NCI-H2227 (cell line): ENCODE results near the gene PKNOX2.

Source experiments
- DNase-seq: peaks from one replicate; lab custom pipeline; 2025; ENCODE audit not compliant: unreplicated experiment; lab: John Stamatoyannopoulos, UW

PKNOX2 gene

GRCh38 chr11:125333354-125334073 lies 169.0 kb downstream of the PKNOX2 start:
- DNase-seq: no peak

- no peak for DNase-seq
Observed at GRCh38 chr11:125335106-125335505, 170.6 kb downstream of the PKNOX2 start.

- DNase-seq: no peak
Observed at GRCh38 chr11:125337836-125338834, 173.6 kb downstream of the PKNOX2 start.

DNA sequence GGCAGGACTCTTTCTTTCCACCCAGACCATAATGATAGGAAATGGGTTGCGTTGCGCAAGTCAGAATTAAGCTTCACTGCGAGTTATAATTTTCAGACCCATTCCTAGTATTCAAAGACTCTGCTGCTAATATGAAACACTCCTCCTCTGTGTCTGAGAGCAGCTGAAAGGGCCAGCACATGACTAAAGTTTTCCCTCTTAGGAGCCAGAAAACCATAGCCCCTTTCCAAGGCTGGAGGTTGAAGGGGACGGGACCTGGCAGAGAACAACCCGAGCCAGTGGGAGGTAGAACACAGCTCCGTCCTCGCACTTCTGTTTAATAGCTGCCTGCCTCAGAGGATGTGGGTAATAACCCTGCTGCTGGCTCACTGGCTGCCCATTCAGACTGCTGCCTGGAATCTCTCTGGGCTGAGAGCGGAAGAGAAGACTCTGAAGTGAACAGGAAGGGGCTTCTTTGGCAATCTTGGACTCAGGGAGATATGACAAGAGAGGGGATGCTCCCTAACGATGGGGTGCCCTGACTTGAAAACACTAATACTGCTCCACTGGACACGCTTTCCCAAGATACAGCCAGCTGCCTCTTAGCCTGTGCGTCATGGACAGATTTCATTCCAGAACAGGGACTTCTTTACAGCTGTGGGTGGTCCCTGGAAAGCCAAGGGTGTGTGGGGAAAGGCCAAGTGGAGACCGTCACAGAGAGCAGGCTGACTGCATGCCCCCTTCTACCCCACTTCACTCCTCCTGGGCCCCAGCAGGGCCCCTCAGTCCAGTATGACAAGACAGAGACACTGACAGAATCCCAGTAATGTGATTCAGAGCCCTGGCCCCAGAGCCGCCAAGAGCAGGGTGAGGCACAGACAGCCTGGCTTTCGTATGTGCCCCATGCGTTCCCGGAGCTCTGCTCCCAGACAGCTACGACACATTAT lies 174.6 kb downstream of the PKNOX2 start:
- peak; percentile 27 for DNase-seq

- DNase-seq: no peak
Observed at GRCh38 chr11:125341676-125342075, 177.1 kb downstream of the PKNOX2 start.

DNA sequence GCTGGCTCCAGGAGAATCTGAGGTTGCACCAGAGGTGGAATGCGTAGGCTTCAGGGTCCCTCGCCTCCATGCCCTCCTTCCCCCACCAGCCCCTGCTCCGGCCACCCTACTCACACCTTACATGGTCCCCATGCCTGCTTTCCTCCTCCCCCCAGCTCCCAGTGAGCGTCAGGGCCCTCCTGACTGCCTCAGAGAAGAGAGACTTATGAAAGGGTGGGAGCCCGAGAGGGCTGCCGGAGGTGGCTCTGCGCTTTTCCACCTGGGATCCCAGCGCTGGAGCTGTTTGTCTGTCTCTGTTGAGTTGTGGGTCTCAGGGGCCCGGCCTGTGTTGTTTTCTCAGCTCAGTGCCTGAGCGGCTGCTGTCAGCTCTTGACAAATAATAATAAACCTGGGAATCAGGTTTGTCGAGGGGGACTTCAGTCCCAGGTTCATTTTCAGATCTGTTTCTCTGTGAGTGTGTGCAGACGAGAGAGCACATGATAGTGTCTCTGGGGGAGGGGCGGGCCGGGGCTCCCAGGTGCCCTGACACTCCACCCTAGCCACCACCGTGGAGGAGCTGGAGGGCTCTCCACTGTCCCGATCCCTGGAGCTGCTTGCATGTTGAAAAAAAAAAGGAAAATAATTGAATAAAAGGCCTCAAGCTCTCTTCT lies 177.9 kb downstream of the PKNOX2 start:
- no peak for DNase-seq

DNA sequence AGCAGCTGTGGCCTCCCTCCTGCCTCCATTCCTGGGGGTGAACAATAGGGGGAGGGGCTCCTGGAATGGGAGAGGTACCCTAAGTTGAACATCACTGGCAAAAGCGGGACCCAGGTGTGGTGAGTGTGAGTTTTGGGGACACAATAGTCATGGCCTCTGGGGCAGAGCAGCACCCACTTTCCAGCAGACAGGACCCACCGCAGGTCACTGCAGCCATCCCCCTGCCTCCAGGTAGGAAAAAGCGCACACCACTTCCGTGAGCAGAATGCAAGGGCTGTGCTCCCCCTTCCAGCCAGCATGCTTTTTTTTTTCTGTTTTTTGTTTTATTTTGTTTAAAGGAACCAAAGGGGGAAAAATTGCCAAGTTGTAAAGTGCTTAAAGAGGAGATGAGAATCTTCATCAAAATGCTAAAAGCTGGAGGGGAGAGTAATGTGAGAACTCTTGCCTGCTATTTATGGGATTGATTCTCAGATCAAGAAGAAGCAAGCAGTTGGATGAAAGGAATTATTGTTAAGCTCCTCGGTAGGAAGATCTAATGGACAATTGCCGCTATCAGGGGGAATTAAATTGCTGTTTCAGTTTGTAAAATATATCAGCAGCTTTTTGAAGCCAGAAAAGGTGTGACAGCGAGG lies 178.7 kb downstream of the PKNOX2 start:
- no peak for DNase-seq

DNA sequence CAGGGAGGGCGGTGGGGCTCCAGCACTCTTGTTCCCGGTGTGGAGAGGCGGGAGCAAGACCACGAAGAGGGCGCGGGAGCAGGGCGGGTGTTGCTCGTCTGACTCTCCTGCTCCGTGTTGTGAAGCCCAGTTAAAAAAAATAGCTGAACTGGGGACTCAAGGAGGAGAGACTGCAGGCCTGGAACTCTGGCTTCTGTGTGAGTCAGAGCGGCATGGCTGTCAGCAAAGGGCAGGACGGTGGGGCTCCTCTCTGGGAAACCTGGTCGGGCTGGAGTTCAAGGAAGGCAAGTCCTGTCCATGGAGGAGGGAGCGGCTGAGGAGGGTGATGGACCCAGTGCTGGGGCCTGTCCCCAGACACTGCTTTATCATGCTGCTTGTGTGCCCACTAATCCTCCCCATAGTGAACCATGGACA lies 179.2 kb downstream of the PKNOX2 start:
- peak; percentile 4 for DNase-seq

DNA sequence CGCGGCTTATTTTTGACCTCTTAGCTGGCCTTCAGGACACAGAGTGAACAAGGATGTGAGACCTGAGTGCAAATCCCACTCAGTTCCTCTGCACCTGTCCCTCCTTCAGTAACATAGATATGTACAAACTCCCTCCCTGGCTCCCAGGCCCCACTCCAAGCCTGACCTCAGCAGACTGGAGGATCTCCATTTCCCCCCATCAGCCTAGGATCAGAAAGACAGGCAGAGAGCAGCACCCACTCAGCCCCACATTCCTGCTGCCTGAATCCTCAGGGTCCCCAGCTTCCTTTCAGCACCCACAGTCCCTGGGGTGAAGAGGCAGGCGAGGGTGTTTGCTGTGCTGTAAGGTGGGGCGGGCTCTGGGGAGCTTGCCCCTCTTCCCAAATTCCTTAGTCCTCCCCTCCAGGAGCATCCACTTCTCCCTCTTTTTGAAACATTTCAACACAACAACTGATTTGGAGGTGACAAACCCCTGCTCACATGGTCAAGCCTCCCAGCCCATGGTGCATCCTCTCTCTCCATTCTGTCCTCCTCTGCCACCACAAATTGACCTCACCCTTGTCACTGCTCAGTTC lies 180.4 kb downstream of the PKNOX2 start:
- DNase-seq: no peak

GRCh38 chr11:125345421-125346178 lies 181.0 kb downstream of the PKNOX2 start:
- peak; percentile 66 for DNase-seq

- no peak for DNase-seq
Observed at GRCh38 chr11:125346179-125346530, 181.6 kb downstream of the PKNOX2 start.

DNA sequence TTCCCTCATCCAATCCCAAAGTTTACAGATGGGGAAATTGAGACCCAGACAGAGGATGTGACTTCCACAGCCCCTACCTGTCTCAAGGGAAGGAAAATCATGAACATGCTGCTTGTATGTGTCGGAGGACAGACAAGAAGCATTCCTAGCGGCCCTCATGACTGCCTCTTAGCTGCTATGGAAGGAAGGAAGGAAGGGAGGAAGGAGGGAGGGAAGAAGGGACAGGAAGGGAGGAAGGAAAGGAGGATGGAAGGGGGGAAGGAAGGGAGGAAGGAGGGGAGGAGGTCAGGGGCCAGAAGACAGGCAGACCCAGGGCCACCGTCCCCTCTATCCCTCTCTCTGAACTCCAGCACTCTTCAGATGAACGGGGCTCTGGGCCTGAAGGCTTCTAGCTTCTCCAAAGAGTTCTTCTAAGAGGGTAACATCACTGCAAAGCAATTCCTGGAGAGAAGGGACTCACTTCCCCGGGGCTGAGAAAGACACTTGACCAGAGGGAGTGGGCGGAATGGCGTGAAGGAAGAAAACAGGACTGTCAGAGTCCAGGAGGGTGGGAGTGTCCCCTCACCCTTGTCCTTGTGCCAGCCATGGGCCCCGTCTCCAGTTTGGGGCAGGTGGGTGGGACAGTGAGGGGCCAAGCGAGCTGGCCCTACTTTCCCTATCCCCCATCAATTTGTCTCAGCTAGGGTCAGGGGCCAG lies 182.2 kb downstream of the PKNOX2 start:
- no peak for DNase-seq

- no peak for DNase-seq
Observed at GRCh38 chr11:125347261-125347585, 182.7 kb downstream of the PKNOX2 start.

DNA sequence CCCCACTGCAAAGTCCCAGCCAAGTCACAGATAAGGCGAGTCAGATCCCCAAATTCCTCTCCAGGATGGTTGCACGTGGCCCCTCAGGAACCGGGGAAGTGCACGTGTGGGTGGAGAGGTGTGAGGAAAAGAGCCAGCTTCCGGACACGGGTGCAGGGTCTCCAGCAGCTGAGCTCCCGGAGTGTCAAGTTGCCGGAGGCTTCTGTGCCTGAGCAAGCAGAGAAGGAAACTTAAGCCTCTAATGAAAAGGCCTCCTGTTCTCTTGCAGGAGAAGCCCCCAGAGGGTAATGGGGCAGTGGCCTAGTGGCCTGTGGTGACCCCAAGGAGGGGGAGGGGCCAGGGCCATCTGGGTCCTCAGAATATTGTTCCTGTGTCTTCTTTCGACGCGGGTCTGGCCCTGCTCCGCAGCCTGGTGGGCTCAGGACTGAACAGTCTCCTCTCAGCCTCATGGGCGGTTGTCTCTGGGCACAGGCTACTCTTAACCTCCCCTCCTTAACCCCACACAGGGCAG lies 183.6 kb downstream of the PKNOX2 start:
- no peak for DNase-seq

GRCh38 chr11:125348674-125349309 lies 184.2 kb downstream of the PKNOX2 start:
- peak; percentile 57 for DNase-seq

DNA sequence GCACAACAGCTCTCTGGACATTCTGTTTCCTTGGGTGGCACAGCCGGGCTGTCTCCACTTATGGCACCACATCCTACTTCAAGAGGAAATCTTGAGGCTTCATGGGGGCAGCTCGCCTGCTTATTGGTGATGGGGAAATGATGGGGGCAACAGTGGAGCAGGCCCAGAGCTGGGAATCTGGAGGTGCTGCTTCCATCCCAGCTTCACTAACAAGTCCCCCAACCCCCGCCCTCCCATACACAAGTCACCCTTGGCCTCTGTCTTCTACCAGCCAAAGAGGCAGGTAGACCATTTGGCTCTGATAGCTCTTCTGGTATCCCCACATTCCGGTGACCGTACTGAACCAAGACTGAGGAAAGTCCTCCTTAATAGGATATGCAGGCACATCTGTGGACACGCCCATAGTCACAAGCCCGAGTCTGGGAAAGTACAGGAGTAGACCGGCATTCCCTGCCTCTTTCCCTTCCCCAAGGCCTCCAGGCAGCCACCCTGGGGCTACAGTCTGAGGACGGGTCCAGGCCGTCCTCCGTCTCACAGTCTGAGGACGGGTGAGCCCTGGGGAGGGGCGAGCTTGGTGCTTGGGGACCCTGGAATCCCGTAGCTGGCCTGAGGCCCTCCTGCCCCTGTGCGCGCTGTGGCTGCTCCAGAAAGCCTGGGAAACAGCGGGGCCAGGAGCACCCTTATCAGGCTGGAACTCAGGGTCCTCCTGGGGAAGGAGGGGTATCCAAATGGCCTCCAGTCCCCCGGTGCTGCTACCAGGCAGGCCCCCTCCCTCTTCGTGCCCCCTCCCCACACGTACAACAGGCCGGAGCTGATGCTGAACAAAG lies 185.9 kb downstream of the PKNOX2 start:
- no peak for DNase-seq
